HEK293 (cell line): ENCODE data around the gene METTL25B.

Experiments
- CTCF ChIA-PET: fragments of 350-600 bp; formaldehyde crosslinking; extraction: SDS; loops from one replicate; lab custom pipeline; 2021; ENCODE audit warnings: antibody characterized with exemption; lab: Yijun Ruan, JAX
- POLR2A ChIA-PET: fragments of 300-600 bp; formaldehyde crosslinking; extraction: SDS; loops from one replicate; lab custom pipeline; 2020; ENCODE audit warnings: antibody characterized with exemption, inconsistent platforms; lab: Yijun Ruan, JAX
- H3K27ac ChIP-seq: fragments of 200-500 bp; sonication (Bioruptor generic); 2 replicates; pipeline ENCODE4 v1.5.1; 2014; ENCODE audit warnings: low read depth, low read length, control low read depth, inconsistent platforms; ENCODE audit errors: extremely low read depth
- H3K36me3 ChIP-seq, 2 experiments: fragments of 200-500 bp in 1 of 2; sonication (Bioruptor generic) in 1 of 2; 1 replicate in 1 of 2; 2 replicates in 1 of 2; pipeline ENCODE4 v1.5.1; 2014 to 2017; ENCODE audit warnings: inconsistent platforms in 2 of 2, low read length in 2 of 2; ENCODE audit not compliant: control insufficient read depth in 2 of 2, insufficient read depth in 1 of 2
- H3K4me1 ChIP-seq: fragments of 200-500 bp; sonication (Bioruptor generic); 2 replicates; pipeline ENCODE4 v1.5.1; 2014; ENCODE audit warnings: mild to moderate bottlenecking, low read length, inconsistent platforms; ENCODE audit not compliant: control insufficient read depth, insufficient read depth
- H3K4me3 ChIP-seq: 2 replicates; pipeline ENCODE4 v1.5.1; 2011; ENCODE audit warnings: low read depth, mild to moderate bottlenecking, control low read depth, low read length, moderate library complexity
- H3K9me3 ChIP-seq: fragments of 200-500 bp; sonication (Bioruptor generic); 2 replicates; pipeline ENCODE4 v1.5.1; 2014; ENCODE audit warnings: low read depth, low read length, inconsistent platforms; ENCODE audit not compliant: control insufficient read depth, insufficient read depth
- GLIS1 ChIP-seq: fragments of 450-650 bp; formaldehyde crosslinking; IDR thresholded peaks from 2 replicates; pipeline ENCODE4 v1.5.1; 2016; ENCODE audit warnings: missing biosample characterization, missing genetic modification characterization
- HOXA7 ChIP-seq: sonication (generic); formaldehyde crosslinking; IDR thresholded peaks from 2 replicates; pipeline ENCODE4 v1.8.1; 2022; ENCODE audit warnings: missing genetic modification reagents, borderline replicate concordance
- HOXC10 ChIP-seq: sonication (generic); formaldehyde crosslinking; IDR thresholded peaks from 2 replicates; pipeline ENCODE4 v1.8.1; 2023; ENCODE audit warnings: mild to moderate bottlenecking, missing genetic modification reagents
- ZFP3 ChIP-seq: fragments of 450-650 bp; formaldehyde crosslinking; IDR thresholded peaks from 2 replicates; pipeline ENCODE4 v1.5.1; 2016; ENCODE audit warnings: low read depth, missing biosample characterization, missing genetic modification characterization
- ZNF10 ChIP-seq: fragments of 450-650 bp; formaldehyde crosslinking; IDR thresholded peaks from 2 replicates; pipeline ENCODE4 v1.5.1; 2017; ENCODE audit warnings: missing biosample characterization, missing genetic modification characterization
- ZNF138 ChIP-seq: fragments of 450-650 bp; formaldehyde crosslinking; IDR thresholded peaks from 2 replicates; pipeline ENCODE4 v1.5.1; 2016; ENCODE audit warnings: missing biosample characterization, missing genetic modification characterization, borderline replicate concordance
- ZNF174 ChIP-seq: fragments of 450-650 bp; formaldehyde crosslinking; IDR thresholded peaks from 2 replicates; pipeline ENCODE4 v1.5.0; 2017; ENCODE audit warnings: missing biosample characterization, mild to moderate bottlenecking, missing genetic modification characterization
- ZNF184 ChIP-seq: fragments of 450-650 bp; IDR thresholded peaks from 2 replicates; pipeline ENCODE4 v1.5.1; 2018; ENCODE audit warnings: missing biosample characterization, mild to moderate bottlenecking, missing genetic modification characterization
- ZNF248 ChIP-seq: fragments of 450-650 bp; formaldehyde crosslinking; IDR thresholded peaks from 2 replicates; pipeline ENCODE4 v1.5.1; 2017; ENCODE audit warnings: missing biosample characterization, missing genetic modification characterization
- ZNF404 ChIP-seq: fragments of 450-650 bp; formaldehyde crosslinking; IDR thresholded peaks from 2 replicates; pipeline ENCODE4 v1.5.1; 2017; ENCODE audit warnings: missing biosample characterization, missing genetic modification characterization
- ZNF423 ChIP-seq: fragments of 450-650 bp; formaldehyde crosslinking; IDR thresholded peaks from 2 replicates; pipeline ENCODE4 v1.5.1; 2016; ENCODE audit warnings: missing biosample characterization, missing genetic modification characterization
- ZNF48 ChIP-seq: fragments of 450-650 bp; formaldehyde crosslinking; IDR thresholded peaks from 2 replicates; pipeline ENCODE4 v1.5.1; 2016; ENCODE audit warnings: missing biosample characterization, missing genetic modification characterization
- ZNF501 ChIP-seq: fragments of 450-650 bp; formaldehyde crosslinking; IDR thresholded peaks from 2 replicates; pipeline ENCODE4 v1.5.1; 2016; ENCODE audit warnings: missing biosample characterization, missing genetic modification characterization
- ZNF521 ChIP-seq: fragments of 450-650 bp; formaldehyde crosslinking; IDR thresholded peaks from 2 replicates; pipeline ENCODE4 v1.5.1; 2017; ENCODE audit warnings: missing biosample characterization, mild to moderate bottlenecking, missing genetic modification characterization
- ZNF549 ChIP-seq: fragments of 450-650 bp; IDR thresholded peaks from 2 replicates; pipeline ENCODE4 v1.5.1; 2018; ENCODE audit warnings: missing biosample characterization, missing genetic modification characterization, mild to moderate bottlenecking, inconsistent platforms, moderate library complexity
- ZNF571 ChIP-seq: fragments of 450-650 bp; formaldehyde crosslinking; IDR thresholded peaks from 2 replicates; pipeline ENCODE4 v1.5.0; 2017; ENCODE audit warnings: missing biosample characterization, missing genetic modification characterization
- ZNF596 ChIP-seq: fragments of 450-650 bp; IDR thresholded peaks from 2 replicates; pipeline ENCODE4 v1.5.0; 2018; ENCODE audit warnings: missing biosample characterization, mild to moderate bottlenecking, missing genetic modification characterization, moderate library complexity
- ZNF621 ChIP-seq: fragments of 450-650 bp; formaldehyde crosslinking; IDR thresholded peaks from 2 replicates; pipeline ENCODE4 v1.5.1; 2017; ENCODE audit warnings: missing biosample characterization, missing genetic modification characterization
- ZNF660 ChIP-seq: fragments of 450-650 bp; IDR thresholded peaks from 2 replicates; pipeline ENCODE4 v1.5.1; 2018; ENCODE audit warnings: missing biosample characterization, mild to moderate bottlenecking, missing genetic modification characterization
- ZNF785 ChIP-seq: fragments of 450-650 bp; formaldehyde crosslinking; IDR thresholded peaks from 2 replicates; pipeline ENCODE4 v1.5.1; 2016; ENCODE audit warnings: missing biosample characterization, missing genetic modification characterization
- ZNF837 ChIP-seq: fragments of 450-650 bp; formaldehyde crosslinking; IDR thresholded peaks from 2 replicates; pipeline ENCODE4 v1.5.1; 2016; ENCODE audit warnings: missing biosample characterization, missing genetic modification characterization
- TF ChIP-seq, protein P1 (sequence below): fragments of 450-650 bp; formaldehyde crosslinking; IDR thresholded peaks from 2 replicates; pipeline ENCODE4 v1.5.1; 2017; ENCODE audit warnings: missing biosample characterization, mild to moderate bottlenecking, missing genetic modification characterization, moderate library complexity
- TF ChIP-seq, protein P2 (sequence below): sonication (generic); formaldehyde crosslinking; IDR thresholded peaks from 2 replicates; pipeline ENCODE4 v1.8.1; 2022; ENCODE audit warnings: mild to moderate bottlenecking, moderate library complexity, missing genetic modification reagents
- TF ChIP-seq, protein P3 (sequence below): fragments of 450-650 bp; formaldehyde crosslinking; IDR thresholded peaks from 2 replicates; pipeline ENCODE4 v1.5.1; 2017; ENCODE audit warnings: missing biosample characterization, missing genetic modification characterization
- TF ChIP-seq, protein P4 (sequence below): fragments of 450-650 bp; formaldehyde crosslinking; IDR thresholded peaks from 2 replicates; pipeline ENCODE4 v1.5.1; 2016; ENCODE audit warnings: missing biosample characterization, missing genetic modification characterization
- TF ChIP-seq, protein P5 (sequence below): fragments of 450-650 bp; formaldehyde crosslinking; IDR thresholded peaks from 2 replicates; pipeline ENCODE4 v1.5.1; 2016; ENCODE audit warnings: missing biosample characterization, missing genetic modification characterization, borderline replicate concordance

The METTL25B gene

DNA sequence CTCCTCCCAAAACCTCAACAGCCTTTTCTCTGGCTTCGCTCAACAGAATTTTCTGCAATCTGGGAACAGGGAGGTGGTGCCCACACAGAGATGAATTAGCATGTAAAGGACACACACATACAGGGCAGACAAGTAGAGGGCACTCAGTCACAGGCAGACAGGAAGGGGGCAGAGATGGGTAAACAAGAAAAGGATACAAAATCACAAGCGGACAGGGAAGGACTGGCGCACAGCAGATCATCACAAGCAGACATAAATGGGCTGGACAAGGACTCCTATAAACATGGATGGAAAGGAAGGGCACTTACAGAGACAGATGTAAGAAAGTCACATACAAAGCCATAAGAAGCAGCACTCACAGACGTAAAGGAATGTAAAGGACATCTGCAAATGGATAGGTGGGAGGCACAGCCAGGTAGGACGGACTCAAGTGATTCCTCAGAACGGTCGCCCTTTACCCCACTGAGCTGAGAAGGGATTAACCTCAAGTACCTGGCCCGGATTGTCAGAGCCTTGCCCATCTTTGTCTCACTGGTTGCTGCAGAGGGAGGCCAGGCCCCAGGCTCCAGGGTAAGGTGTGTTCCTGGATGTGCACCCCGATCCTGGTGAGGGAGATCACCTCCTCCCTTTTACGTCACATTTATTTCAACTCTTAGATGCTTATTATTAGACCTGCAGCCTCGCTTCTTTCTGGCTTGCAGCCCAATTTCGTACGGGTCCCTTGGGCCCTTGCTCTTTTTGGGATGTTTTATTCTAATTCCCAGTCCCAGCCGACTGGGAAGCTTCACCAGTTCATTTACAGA, 38.2 kb downstream of the METTL25B start (continued):
- no peak for TF ChIP-seq ZNF10 (tag by site-specific recombination)
- no peak for TF ChIP-seq ZNF596 (tag by site-specific recombination)
- TF ChIP-seq ZNF549 (tag by site-specific recombination) = no peak
- no peak for TF ChIP-seq ZNF660 (tag by site-specific recombination)
- TF ChIP-seq ZNF571 (tag by site-specific recombination) = no peak
- TF ChIP-seq, protein P1, sequence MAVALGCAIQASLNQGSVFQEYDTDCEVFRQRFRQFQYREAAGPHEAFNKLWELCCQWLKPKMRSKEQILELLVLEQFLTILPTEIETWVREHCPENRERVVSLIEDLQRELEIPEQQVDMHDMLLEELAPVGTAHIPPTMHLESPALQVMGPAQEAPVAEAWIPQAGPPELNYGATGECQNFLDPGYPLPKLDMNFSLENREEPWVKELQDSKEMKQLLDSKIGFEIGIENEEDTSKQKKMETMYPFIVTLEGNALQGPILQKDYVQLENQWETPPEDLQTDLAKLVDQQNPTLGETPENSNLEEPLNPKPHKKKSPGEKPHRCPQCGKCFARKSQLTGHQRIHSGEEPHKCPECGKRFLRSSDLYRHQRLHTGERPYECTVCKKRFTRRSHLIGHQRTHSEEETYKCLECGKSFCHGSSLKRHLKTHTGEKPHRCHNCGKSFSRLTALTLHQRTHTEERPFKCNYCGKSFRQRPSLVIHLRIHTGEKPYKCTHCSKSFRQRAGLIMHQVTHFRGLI (tag by site-specific recombination) = no peak

DNA sequence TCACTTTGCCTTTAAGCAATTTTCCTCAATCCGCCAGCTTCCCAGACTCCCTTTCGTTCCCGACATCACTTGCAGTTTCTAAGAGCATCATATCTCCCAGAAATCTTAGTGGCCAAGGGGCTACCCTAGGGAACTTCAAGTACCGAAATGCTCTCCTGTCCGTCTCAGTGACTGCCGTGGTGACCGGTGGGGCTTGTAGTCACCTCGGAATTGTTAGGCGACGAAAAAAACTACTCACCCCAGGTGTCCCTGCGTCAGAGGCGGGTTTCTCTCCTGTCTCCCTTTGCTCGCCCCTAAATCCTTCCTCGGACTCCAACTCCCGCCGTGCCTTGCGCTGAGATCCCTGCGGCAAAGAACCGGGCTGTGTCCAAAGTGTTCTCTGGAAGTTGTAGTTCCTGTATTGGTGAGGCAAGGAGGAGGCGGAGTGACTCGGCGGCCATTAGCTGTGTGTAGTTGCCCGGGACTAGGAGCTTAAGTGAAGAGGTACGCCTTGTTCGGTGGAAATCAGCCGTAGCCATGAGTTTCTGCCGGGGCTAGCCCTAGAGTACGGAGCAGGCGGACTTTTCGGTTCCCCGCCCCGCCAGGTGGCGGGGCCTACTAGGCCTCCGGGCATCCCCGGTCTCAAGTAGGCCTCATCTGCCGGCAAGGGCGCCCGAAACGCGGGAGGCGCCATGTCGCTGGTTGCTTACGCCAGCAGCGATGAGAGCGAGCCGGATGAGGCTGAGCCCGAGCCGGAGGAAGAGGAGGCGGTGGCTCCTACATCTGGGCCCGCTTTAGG, 39.0 kb downstream of the METTL25B start, which contains the start of gene PRCC:
Gene PRCC, plus strand, starts transcription at position 435 of the 778 bp plus-strand sequence. Its CDS starts 237 bp downstream, at position 672.
- Histone ChIP-seq H3K27ac (peak within 1 kb of the TSS; percentile 94), H3K4me1 (peaks cover 6% of the 10 kb centered on the region; the same call in 1 of the 2 replicates), H3K36me3 (peaks cover 4 to 35% of the 10 kb centered on the region in 2 experiments; a peak in 2 of 3 replicates), H3K9me3 (no peaks in the 10 kb centered on the region), H3K4me3 (peak within 1 kb of the TSS; percentile 92)
- ChIA-PET CTCF (interaction anchor here (0.7 to 5.0 kb wide), 7 partner anchors 11 to 161 kb away, joined by 3 to 28 read pairs (median 5); partner anchors contain the start of genes ISG20L2, METTL25B and NTRK1), POLR2A (interaction anchor here (0.5 to 3.9 kb wide), 16 partner anchors 11 to 143 kb away, joined by 3 to 110 read pairs (median 5); partner anchors contain the start of genes HDGF, ISG20L2, METTL25B and MRPL24)
- TF ChIP-seq ZNF48 (tag by site-specific recombination) (no peak), ZNF621 (no peak), ZNF248 (tag by site-specific recombination) (no peak), ZNF521 (tag by site-specific recombination) (no peak), ZFP3 (peak; percentile 31; the same call in 1 of the 2 replicates), GLIS1 (no peak), ZNF138 (tag by site-specific recombination) (no peak), HOXC10 (CRISPR knock-in tag) (no peak), ZNF837 (tag by site-specific recombination) (no peak), ZNF404 (tag by site-specific recombination) (no peak), ZNF423 (0 out of 2 replicates have a peak, but pooled peaks have one; percentile 78), ZNF785 (tag by site-specific recombination) (0 out of 2 replicates have a peak, but pooled peaks have one; percentile 36), ZNF174 (tag by site-specific recombination) (no peak), HOXA7 (CRISPR knock-in tag) (no peak; the same call in 1 of the 2 replicates), ZNF184 (peak; percentile 70; the same call in 1 of the 2 replicates), ZNF501 (peak; percentile 90)
- TF ChIP-seq, protein P2, sequence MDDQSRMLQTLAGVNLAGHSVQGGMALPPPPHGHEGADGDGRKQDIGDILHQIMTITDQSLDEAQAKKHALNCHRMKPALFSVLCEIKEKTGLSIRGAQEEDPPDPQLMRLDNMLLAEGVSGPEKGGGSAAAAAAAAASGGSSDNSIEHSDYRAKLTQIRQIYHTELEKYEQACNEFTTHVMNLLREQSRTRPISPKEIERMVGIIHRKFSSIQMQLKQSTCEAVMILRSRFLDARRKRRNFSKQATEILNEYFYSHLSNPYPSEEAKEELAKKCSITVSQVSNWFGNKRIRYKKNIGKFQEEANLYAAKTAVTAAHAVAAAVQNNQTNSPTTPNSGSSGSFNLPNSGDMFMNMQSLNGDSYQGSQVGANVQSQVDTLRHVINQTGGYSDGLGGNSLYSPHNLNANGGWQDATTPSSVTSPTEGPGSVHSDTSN (CRISPR knock-in tag) = peak; percentile 71
- TF ChIP-seq, protein P3, sequence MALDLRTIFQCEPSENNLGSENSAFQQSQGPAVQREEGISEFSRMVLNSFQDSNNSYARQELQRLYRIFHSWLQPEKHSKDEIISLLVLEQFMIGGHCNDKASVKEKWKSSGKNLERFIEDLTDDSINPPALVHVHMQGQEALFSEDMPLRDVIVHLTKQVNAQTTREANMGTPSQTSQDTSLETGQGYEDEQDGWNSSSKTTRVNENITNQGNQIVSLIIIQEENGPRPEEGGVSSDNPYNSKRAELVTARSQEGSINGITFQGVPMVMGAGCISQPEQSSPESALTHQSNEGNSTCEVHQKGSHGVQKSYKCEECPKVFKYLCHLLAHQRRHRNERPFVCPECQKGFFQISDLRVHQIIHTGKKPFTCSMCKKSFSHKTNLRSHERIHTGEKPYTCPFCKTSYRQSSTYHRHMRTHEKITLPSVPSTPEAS (tag by site-specific recombination) = peak; percentile 50; the same call in 1 of the 2 replicates
- TF ChIP-seq, protein P4, sequence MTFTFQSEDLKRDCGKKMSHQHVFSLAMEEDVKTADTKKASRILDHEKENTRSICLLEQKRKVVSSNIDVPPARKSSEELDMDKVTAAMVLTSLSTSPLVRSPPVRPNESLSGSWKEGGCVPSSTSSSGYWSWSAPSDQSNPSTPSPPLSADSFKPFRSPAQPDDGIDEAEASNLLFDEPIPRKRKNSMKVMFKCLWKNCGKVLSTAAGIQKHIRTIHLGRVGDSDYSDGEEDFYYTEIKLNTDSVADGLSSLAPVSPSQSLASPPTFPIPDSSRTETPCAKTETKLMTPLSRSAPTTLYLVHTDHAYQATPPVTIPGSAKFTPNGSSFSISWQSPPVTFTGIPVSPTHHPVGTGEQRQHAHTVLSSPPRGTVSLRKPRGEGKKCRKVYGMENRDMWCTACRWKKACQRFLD (tag by site-specific recombination) = no peak
- TF ChIP-seq, protein P5, sequence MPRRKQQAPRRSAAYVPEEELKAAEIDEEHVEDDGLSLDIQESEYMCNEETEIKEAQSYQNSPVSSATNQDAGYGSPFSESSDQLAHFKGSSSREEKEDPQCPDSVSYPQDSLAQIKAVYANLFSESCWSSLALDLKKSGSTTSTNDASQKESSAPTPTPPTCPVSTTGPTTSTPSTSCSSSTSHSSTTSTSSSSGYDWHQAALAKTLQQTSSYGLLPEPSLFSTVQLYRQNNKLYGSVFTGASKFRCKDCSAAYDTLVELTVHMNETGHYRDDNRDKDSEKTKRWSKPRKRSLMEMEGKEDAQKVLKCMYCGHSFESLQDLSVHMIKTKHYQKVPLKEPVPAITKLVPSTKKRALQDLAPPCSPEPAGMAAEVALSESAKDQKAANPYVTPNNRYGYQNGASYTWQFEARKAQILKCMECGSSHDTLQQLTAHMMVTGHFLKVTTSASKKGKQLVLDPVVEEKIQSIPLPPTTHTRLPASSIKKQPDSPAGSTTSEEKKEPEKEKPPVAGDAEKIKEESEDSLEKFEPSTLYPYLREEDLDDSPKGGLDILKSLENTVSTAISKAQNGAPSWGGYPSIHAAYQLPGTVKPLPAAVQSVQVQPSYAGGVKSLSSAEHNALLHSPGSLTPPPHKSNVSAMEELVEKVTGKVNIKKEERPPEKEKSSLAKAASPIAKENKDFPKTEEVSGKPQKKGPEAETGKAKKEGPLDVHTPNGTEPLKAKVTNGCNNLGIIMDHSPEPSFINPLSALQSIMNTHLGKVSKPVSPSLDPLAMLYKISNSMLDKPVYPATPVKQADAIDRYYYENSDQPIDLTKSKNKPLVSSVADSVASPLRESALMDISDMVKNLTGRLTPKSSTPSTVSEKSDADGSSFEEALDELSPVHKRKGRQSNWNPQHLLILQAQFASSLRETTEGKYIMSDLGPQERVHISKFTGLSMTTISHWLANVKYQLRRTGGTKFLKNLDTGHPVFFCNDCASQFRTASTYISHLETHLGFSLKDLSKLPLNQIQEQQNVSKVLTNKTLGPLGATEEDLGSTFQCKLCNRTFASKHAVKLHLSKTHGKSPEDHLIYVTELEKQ = no peak
